Measurements from ENCODE around the gene MED15.
A peak's percentile ranks its signal among the peaks of the same experiment; 100 is the strongest.

MED15 gene

GRCh38 chr22:20552443-20553401 lies 45.3 kb downstream of the MED15 start:
- DNase-seq (ENCODE audit: low read depth, low spot score) = no peak

- DNase-seq (ENCODE audit: low read depth, low spot score) = no peak
Observed at GRCh38 chr22:20553947-20554741, 46.7 kb downstream of the MED15 start.

- DNase-seq (ENCODE audit: low read depth, low spot score) = no peak
Observed at GRCh38 chr22:20554824-20555223, 47.4 kb downstream of the MED15 start.

GRCh38 chr22:20558534-20558933 lies 51.1 kb downstream of the MED15 start:
- no peak for DNase-seq (ENCODE audit: low read depth, low spot score)

- DNase-seq (ENCODE audit: low read depth, low spot score) = no peak
Observed at GRCh38 chr22:20559174-20559760, 51.9 kb downstream of the MED15 start.

GRCh38 chr22:20560716-20561115 lies 53.3 kb downstream of the MED15 start:
- no peak for DNase-seq (ENCODE audit: low read depth, low spot score)

- no peak for DNase-seq (ENCODE audit: low read depth, low spot score)
Observed at GRCh38 chr22:20561882-20562281, 54.5 kb downstream of the MED15 start.

- no peak for DNase-seq (ENCODE audit: low read depth, low spot score)
Observed at GRCh38 chr22:20562607-20563465, 55.4 kb downstream of the MED15 start.

GRCh38 chr22:20563466-20563906 lies 56.1 kb downstream of the MED15 start:
- DNase-seq (ENCODE audit: low read depth, low spot score) = no peak

GRCh38 chr22:20563941-20564371 lies 56.5 kb downstream of the MED15 start:
- no peak for DNase-seq (ENCODE audit: low read depth, low spot score)

GRCh38 chr22:20565079-20565734 lies 57.8 kb downstream of the MED15 start:
- no peak for DNase-seq (ENCODE audit: low read depth, low spot score)

- DNase-seq (ENCODE audit: low read depth, low spot score) = no peak
Observed at GRCh38 chr22:20565761-20566160, 58.4 kb downstream of the MED15 start.

- DNase-seq (ENCODE audit: low read depth, low spot score) = no peak
Observed at GRCh38 chr22:20566420-20567260, 59.2 kb downstream of the MED15 start.

- no peak for DNase-seq (ENCODE audit: low read depth, low spot score)
Observed at GRCh38 chr22:20567371-20567847, 60.0 kb downstream of the MED15 start.

- no peak for DNase-seq (ENCODE audit: low read depth, low spot score)
Observed at GRCh38 chr22:20567993-20568417, 60.6 kb downstream of the MED15 start.

- no peak for DNase-seq (ENCODE audit: low read depth, low spot score)
Observed at GRCh38 chr22:20568502-20569058, 61.2 kb downstream of the MED15 start.

GRCh38 chr22:20569059-20570058 lies 61.9 kb downstream of the MED15 start:
- DNase-seq (ENCODE audit: low read depth, low spot score) = peak; percentile 43

- DNase-seq (ENCODE audit: low read depth, low spot score) = no peak
Observed at GRCh38 chr22:20571078-20571503, 63.7 kb downstream of the MED15 start.

All from activated CD4-positive, CD25-positive, alpha-beta regulatory T cell treated with anti-CD3 and anti-CD28 coated beads, Interleukin-2, amount 50 U/mL, for 16 hours (primary cell).